Stimulated activated CD4-positive, alpha-beta T cell treated with anti-CD3 and anti-CD28 coated beads, TNF-alpha, amount 100 ng/mL, for 1 hour (primary cell): ENCODE results near the gene ADGRG6.

Experiments used
- DNase-seq, 3 donors: peaks; one replicate each; pipeline ENCODE4 v3.0.0-alpha.2; 2020; ENCODE audit warnings: low read depth in 3 of 3, low spot score in 1 of 3

Gene ADGRG6

DNA sequence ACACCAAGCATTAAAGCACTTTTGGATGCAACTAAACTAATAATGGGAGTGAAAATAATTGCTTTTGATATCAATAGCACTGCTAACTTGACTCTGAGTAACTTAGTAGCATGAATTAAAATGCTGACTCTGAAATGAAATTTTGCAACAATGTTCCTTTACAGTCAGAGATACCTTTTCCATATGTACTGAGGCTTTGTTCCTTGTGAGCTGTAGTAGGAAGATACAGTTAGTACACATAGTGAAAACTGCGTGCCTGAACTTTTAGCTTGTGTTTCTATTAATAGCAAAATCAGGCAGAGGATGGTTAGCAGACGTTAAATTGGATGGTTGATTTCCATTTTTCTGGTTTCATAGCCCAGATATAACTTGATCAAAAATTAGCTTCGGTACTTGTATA, 18.6 kb downstream of the ADGRG6 start:
- no peak for DNase-seq

- no peak for DNase-seq
Observed at GRCh38 chr6:142321451-142321850, 19.6 kb downstream of the ADGRG6 start.

- no peak for DNase-seq
Observed at GRCh38 chr6:142322066-142322465, 20.3 kb downstream of the ADGRG6 start.

DNA sequence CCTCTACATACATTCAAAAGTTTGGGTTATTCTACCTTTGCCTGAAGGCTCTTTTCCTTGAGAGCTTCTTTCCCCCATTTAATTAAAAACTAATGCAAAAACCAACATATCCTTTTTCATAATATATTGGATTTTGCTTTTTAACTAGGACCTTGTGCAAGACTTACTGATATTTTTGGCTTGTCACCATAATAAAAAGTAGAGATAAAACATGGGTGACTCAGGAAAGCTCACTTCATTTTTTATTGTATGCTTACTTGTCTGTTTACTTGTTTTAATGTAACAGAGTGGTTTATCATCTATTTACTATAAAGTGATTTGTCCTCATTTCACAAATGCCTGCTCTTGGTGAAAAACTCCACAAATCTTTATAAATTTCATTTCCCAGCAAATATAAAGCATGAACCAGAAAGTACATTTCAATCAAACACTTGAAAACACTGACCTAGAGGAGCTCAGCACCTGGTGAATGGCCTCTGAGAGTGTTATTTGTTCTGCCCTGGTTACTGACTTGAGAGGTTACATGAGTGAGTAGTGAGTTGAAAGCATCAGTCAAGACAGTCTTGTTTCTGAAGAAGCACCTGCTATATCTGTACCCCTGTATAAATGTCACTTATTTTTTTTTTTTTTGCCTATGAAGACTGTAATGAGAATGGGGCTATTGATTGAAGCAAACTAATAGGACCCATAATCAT, 20.8 kb downstream of the ADGRG6 start:
- DNase-seq: no peak

DNA sequence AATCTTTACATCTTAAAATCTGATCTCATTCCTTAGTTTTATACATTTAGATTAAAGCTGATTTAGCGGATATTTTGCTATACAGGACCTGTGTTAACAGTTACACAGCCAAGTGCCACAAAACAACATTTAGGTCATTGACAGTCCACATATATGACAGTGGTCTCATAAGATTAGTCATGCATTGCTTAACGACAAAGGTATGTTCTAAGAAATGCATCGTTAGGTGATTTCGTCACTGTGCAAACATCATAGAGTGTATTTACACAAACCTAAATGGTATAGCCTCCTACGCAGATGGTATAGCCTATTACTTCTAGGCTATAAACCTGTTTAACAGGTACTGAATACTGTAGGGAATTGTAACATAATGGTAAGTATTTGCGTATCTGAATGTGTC, 21.6 kb downstream of the ADGRG6 start:
- DNase-seq: no peak

- no peak for DNase-seq
Observed at GRCh38 chr6:142324111-142324510, 22.3 kb downstream of the ADGRG6 start.

- no peak for DNase-seq
Observed at GRCh38 chr6:142325111-142325510, 23.3 kb downstream of the ADGRG6 start.

DNA sequence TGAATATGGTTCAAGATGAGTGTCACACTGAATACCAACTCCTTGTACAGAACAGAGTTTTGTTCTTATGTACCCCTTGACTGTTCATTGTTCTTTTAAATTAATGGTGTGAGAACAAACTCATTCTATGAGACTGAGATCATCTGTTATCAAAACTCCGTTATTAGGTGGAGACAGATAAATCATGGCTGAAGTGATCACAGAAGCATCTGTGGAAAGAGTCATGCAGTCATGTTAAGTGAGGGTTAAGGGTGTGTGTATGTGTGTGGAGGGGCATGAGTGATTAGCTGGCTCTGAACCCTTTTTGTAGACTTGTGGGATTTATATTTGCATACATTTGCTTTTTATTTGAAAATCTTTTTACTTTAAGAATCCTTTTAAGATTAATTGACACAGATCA, 24.7 kb downstream of the ADGRG6 start:
- DNase-seq: no peak

DNA sequence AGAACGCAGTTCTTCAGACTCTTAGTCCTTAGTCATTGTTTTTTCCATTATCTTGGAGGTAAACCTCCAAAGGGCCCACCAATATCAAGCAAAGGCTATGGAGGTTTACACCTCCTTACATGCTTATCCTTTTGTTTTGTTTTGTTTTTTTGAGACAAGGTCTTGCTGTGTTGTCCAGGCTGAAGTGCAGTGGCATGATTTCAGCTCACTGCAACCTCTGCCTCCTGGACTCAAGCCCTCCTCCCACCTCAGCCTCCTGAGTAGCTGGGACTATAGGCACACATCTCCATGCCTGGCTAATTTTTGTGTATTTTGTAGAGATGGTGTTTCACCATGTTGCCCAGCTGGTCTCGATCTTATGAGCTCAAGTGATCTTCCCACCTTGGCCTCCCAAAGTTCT, 26.3 kb downstream of the ADGRG6 start:
- no peak for DNase-seq

DNA sequence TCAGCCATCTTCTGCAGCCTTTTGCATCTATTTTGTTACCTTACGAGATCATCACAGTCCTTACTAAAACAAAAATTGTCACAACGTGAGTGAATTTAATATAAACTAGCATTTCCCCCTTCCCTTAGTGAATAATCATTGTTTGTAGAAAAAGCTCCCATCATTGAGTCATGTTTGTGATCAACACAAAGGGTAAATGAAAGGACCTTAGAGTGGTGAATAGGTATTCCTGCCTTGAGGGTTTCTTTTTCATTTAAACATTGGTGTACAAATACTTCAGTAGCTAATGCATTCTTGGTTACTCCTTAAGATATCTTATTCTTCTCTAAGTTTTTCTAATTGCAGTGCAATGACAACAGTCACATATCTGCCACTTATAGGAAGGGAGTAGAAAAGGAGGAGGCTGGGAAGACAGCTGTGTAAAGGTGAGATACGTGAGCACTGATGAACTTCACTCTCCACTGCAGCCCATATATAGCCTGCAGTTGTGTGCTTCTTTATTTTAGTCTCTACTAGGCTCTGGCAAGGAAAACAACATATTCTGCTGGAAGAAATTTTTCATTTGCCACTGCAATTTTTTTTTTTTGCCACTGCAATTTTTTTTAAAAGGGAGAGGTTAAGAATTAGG, 27.8 kb downstream of the ADGRG6 start:
- DNase-seq: no peak

DNA sequence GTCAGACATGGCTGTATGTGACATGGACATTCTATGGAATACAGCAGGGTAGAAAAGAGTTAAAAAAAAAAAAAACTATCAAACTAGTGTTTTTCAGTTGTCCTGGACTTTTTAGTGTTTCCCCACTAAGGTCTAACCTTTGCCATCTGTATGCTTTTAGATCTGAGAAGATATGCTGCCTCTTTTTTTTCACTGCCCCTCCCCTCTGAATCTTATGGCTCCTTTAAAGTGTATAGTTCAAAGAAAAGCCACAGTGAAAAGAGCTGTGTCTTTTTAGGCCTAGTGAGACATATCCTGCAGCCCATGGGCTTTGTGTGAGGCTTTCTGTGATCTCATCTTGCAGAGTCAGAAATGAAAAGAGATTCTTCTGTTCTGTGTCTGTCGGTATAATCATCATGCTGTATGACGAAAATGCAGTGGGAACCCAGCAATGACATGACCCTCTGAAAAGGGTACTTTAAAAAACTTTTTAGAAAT, 29.3 kb downstream of the ADGRG6 start:
- no peak for DNase-seq

DNA sequence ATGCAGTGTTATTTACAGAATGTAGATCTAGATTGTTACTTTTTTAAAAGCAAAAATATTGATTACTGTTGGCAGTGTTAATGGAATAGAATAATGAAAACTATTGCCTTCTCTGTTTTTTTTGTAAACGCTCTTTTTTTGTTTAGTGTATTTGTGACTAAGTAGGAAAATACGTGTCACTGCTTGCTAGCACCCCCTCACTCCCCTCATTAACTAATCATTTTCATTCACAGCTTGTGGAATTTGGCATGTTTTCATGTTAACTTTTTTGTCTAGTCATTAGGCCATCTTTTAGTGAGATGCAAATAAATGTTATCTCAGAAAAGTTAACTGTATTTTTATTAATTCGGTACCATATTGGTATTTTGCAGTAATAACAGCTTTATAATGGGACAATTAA, 29.8 kb downstream of the ADGRG6 start:
- no peak for DNase-seq

GRCh38 chr6:142332393-142333098, 30.7 kb downstream of the ADGRG6 start:
- no peak for DNase-seq

- DNase-seq: no peak
Observed at GRCh38 chr6:142333431-142333830, 31.6 kb downstream of the ADGRG6 start.

DNA sequence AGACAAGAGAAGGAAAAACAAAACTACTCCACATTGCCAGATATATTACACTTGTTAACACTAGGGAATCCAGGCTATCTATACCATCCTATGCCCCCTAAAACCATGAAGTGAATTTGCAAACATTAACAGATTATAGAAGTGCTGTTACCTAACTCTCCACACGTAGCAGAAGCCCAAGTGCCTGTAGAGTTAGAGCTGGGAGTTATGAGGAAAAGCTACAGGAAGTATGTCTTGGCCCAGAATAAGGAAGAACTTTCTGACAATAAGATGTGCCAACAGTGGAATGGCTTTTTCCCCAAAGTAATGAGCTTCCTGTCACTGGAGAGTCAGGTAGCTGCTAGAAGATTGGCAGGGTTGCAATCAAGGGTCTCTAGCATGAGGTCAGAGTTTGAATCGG, 32.5 kb downstream of the ADGRG6 start:
- no peak for DNase-seq

DNA sequence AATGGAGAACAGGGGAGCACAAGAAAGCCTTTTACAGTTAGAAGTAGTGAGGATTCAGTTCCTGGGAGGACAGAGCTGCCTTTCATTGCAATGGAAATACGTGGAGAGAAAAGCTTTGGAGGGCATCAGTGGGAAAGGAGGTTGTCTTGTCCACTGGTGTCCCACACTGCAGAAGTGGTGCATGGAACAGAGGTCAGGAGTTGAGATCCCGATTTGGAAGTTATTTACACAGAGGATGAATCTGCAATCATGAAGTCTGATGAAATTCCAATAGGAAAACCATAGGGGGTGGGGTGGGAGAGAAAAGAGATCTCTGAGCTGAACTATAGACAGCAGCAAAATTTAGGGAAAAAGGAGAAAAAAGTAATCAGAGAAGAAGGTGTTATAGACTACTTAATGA, 33.6 kb downstream of the ADGRG6 start:
- DNase-seq: no peak

- no peak for DNase-seq
Observed at GRCh38 chr6:142336183-142336582, 34.4 kb downstream of the ADGRG6 start.

DNA sequence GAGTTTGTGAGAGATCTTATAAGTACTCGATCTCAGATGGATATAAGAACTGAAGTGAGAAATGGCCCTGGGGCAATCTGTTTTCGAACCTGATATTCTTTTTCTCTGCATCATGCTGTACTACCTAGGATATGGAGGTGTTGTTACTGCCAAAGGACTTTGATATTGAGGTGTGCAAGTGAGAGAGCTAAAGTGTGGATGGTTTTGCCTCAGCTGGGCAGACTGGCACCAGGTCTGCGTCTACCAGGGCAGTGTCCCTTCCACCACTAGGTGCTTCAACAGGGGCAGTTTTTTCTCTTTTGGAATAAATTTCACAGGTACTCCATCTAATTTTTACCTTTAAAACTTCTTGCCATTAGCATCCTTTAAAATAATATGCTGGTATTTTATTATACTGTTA, 35.0 kb downstream of the ADGRG6 start:
- DNase-seq: no peak

DNA sequence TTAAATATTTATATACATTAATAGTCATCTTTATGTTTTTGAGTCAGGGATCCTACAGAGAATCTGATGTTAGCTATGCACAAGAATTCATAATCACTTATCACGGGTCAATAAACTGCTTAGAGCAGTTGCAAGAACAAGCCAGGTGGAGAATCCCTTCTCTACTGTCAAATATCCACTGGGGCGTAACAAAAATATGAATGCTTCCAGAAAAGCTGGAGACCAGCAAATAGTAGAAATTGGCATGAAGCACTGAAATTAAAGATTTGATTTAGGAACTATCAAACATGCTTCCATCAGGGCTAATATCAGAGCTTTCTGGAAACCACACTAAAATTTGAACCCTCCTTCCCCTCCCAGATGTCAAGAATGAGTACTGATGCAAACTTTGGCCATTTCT, 37.3 kb downstream of the ADGRG6 start:
- DNase-seq: no peak

DNA sequence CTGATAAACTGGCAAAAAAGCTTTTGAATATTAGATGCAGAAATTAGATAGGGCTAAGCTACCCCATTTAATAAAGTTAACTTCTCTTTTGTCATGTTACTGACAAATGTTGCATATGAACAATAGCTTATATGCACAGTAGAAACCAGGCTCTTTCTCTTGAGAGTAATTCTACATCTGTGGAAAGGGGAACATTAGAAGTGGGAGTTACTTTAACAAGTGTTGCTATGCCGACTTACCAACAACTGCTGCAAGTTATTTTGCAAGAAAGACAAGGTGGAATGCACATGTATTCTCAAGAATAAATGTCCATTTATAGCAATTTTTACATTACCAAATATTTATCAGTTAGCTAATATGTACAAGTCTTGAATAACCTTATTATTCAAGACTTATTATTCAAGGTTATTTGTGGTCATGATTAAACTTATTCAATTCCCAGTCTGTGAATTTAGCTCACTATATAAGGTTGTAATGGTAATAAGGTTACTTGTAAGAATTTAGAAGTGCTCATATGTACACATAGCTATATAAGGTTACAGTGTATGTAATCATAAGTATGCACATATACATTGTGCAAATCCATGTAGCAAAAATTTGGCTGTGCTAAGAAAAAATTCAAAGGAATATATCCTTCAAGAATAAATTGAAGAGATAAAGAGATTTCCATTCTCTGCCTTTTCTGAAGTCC, 38.3 kb downstream of the ADGRG6 start:
- DNase-seq: no peak

GRCh38 chr6:142341855-142342330, 40.1 kb downstream of the ADGRG6 start:
- no peak for DNase-seq

- no peak for DNase-seq
Observed at GRCh38 chr6:142342986-142343385, 41.2 kb downstream of the ADGRG6 start.
